ENCODE measurements around the gene ARL2BP.

The ARL2BP gene

GRCh38 chr16:57283214-57283958 is 38.3 kb downstream of the ARL2BP start:
- no peak for TF ChIP-seq CTCF (IDR thresholded peaks at IDR 0.05; ENCODE audit: low read depth, low read length)
- H3K4me3 ChIP-seq (replicated peaks in 1 of 2; ENCODE audit: low read depth in 2 of 2, low read length in 2 of 2): no peak overlapping the region
- DNase-seq (ENCODE audit: low read depth in 2 of 2): no peak

GRCh38 chr16:57283959-57284208 is 38.8 kb downstream of the ARL2BP start:
- TF ChIP-seq CTCF (IDR thresholded peaks at IDR 0.05; ENCODE audit: low read depth, low read length): no peak
- peak overlapping the region; percentile 26 to 51 for H3K4me3 ChIP-seq (replicated peaks in 1 of 2; ENCODE audit: low read depth in 2 of 2, low read length in 2 of 2)
- DNase-seq (ENCODE audit: low read depth in 2 of 2): no peak

GRCh38 chr16:57284209-57284951 is 39.3 kb downstream of the ARL2BP start, which contains the start of gene PLLP:
Gene PLLP (minus strand): TSS chr16:57284672. CDS start chr16:57284540, 132 bp downstream.
- H3K4me3 ChIP-seq (replicated peaks in 1 of 2; ENCODE audit: low read depth in 2 of 2, low read length in 2 of 2): peak within 1 kb of the TSS; percentile 51
- no peak for TF ChIP-seq CTCF (IDR thresholded peaks at IDR 0.05; ENCODE audit: low read depth, low read length)
- DNase-seq (ENCODE audit: low read depth in 2 of 2): peak in 1 of 2 donors; percentile 29

- no peak for TF ChIP-seq CTCF (IDR thresholded peaks at IDR 0.05; ENCODE audit: low read depth, low read length)
- H3K4me3 ChIP-seq (replicated peaks in 1 of 2; ENCODE audit: low read depth in 2 of 2, low read length in 2 of 2): peak overlapping the region; percentile 51
- DNase-seq (ENCODE audit: low read depth in 2 of 2): no peak
Measured at GRCh38 chr16:57284952-57285363, 39.9 kb downstream of the ARL2BP start.

- no peak for DNase-seq (ENCODE audit: low read depth in 2 of 2)
- H3K4me3 ChIP-seq (replicated peaks in 1 of 2; ENCODE audit: low read depth in 2 of 2, low read length in 2 of 2): no peak overlapping the region
- TF ChIP-seq CTCF (IDR thresholded peaks at IDR 0.05; ENCODE audit: low read depth, low read length): no peak
Measured at GRCh38 chr16:57285379-57285778, 40.3 kb downstream of the ARL2BP start.

GRCh38 chr16:57289391-57290257 is 44.6 kb downstream of the ARL2BP start:
- H3K4me3 ChIP-seq (replicated peaks in 1 of 2; ENCODE audit: low read depth in 2 of 2, low read length in 2 of 2): no peak overlapping the region
- no peak for DNase-seq (ENCODE audit: low read depth in 2 of 2)
- no peak for TF ChIP-seq CTCF (IDR thresholded peaks at IDR 0.05; ENCODE audit: low read depth, low read length)

Data from cardiac fibroblast (primary cell).